ENCODE measurements around the gene DAPP1.
"Not testable (repeated sequence)": the region's sequence is repeated elsewhere in the genome, so short reads cannot be mapped to it uniquely, and the experiment has no call there.

The DAPP1 gene

GRCh38 chr4:99811117-99811516 is 5.5 kb upstream of the DAPP1 start:
- H3K27ac Mint-ChIP-seq: no peak overlapping the region
- DNase-seq: no peak

GRCh38 chr4:99811850-99812249 is 4.8 kb upstream of the DAPP1 start:
- Mint-ChIP-seq H3K4me3 (no peak overlapping the region), H3K27ac (no peak overlapping the region), H3K27me3 (peaks cover 12% of the 10 kb centered on the region), H3K4me1 (peaks cover 35% of the 10 kb centered on the region), H3K9me3 (no peaks in the 10 kb centered on the region), H3K36me3 (no peaks in the 10 kb centered on the region)
- CTCF ChIA-PET: interaction anchor here (0.7 to 5.3 kb wide), 24 partner anchors 8 to 334 kb away, joined by 3 to 90 read pairs (median 6); partner anchors contain the start of genes LAMTOR3 and TRMT10A
- peak; percentile 68 for DNase-seq

More at GRCh38 chr4:99811117-99811516, 5.5 kb upstream of the DAPP1 start:
- Mint-ChIP-seq H3K4me3 (no peak overlapping the region), H3K36me3 (no peaks in the 10 kb centered on the region), H3K4me1 (peaks cover 29% of the 10 kb centered on the region), H3K9me3 (no peaks in the 10 kb centered on the region), H3K27me3 (peaks cover 18% of the 10 kb centered on the region)
- CTCF ChIA-PET: interaction anchor here (0.7 to 5.3 kb wide), 20 partner anchors 9 to 273 kb away, joined by 3 to 90 read pairs (median 7); partner anchors contain the start of genes LAMTOR3 and TRMT10A

DNA sequence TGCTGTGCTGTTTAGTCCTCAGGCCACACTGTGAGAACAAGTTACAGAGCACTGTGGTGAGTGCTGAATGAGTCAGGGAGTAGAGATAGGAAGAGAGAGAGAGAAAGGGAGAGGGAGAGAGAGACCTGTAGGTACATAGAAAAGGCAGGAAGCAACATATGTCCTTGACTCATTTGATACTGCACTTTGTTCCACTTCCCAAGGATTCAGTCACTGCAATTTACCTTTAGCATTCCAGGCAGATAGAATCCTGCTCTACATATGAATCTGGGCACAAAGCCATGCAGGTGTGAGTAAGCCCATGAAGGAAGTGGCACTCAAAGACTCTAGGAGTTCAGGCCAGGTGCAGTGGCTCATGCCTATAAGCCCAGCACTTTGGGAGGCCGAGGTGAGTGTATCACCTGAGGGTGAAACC is 1.0 kb upstream of the DAPP1 start:
- CTCF ChIA-PET: interaction anchor here (5.0 to 5.3 kb wide), 2 partner anchors 31 to 71 kb away, joined by 20 to 90 read pairs; no protein-coding TSS in a partner anchor
- peaks cover 59% of the 10 kb centered on the region for H3K4me1 Mint-ChIP-seq
- H3K9me3 Mint-ChIP-seq: no peaks in the 10 kb centered on the region
- H3K4me3 Mint-ChIP-seq: peak overlapping the region; percentile 86
- no peak for DNase-seq
- peak overlapping the region; percentile 96 for H3K27ac Mint-ChIP-seq
- peaks cover 20% of the 10 kb centered on the region for H3K36me3 Mint-ChIP-seq
- peaks cover 3% of the 10 kb centered on the region for H3K27me3 Mint-ChIP-seq

DNA sequence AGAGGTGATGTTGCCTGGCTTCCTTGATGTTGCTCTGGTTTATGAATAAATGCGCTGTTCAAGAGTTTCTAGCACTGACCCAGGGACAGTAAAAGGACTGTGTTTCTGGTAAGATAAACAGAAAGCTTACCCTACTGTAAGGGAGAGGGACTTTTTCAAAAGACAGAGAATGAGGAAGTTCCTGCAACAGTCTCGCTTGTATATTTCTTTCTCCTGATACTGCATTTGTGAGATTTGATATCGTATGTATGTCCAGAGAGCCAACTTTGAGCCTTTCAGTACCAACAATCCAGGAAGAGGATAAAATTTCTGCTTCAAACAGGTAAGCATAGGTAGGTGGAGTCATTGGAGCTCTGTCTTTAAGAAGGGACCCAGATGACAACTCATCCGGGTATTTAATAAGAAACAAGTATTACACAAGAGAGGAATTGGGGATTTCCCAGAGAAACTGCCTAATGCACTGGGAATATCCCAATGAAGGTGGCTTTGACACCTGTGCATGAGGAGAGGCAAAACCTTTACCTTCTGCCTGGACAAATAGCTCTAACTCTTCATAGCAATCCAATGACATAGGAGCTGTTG is 773 bp downstream of the DAPP1 start:
- CTCF ChIA-PET: interaction anchor here (0.7 to 5.0 kb wide), 7 partner anchors 8 to 130 kb away, joined by 3 to 20 read pairs (median 6); partner anchors contain the start of gene DNAJB14
- H3K9me3 Mint-ChIP-seq: no peaks in the 10 kb centered on the region

GRCh38 chr4:99818661-99819060 is 2.0 kb downstream of the DAPP1 start:
- H3K9me3 Mint-ChIP-seq: no peaks in the 10 kb centered on the region
- H3K4me1 Mint-ChIP-seq: peaks cover 73% of the 10 kb centered on the region
- peaks cover 30% of the 10 kb centered on the region for H3K36me3 Mint-ChIP-seq
- CTCF ChIA-PET: interaction anchor here (1.6 kb wide), 1 partner anchor 66 kb away, joined by 7 read pairs; no protein-coding TSS in a partner anchor
- H3K27me3 Mint-ChIP-seq: no peaks in the 10 kb centered on the region
- H3K27ac Mint-ChIP-seq: no peak overlapping the region
- peak overlapping the region; percentile 86 for H3K4me3 Mint-ChIP-seq
- no peak for DNase-seq

More for the DNA sequence above, 773 bp downstream of the DAPP1 start:
- Mint-ChIP-seq H3K4me1 (peaks cover 68% of the 10 kb centered on the region), H3K4me3 (peak overlapping the region; percentile 86), H3K27me3 (no peaks in the 10 kb centered on the region), H3K36me3 (peaks cover 24% of the 10 kb centered on the region), H3K27ac (peak overlapping the region; percentile 96)
- no peak for DNase-seq

DNA sequence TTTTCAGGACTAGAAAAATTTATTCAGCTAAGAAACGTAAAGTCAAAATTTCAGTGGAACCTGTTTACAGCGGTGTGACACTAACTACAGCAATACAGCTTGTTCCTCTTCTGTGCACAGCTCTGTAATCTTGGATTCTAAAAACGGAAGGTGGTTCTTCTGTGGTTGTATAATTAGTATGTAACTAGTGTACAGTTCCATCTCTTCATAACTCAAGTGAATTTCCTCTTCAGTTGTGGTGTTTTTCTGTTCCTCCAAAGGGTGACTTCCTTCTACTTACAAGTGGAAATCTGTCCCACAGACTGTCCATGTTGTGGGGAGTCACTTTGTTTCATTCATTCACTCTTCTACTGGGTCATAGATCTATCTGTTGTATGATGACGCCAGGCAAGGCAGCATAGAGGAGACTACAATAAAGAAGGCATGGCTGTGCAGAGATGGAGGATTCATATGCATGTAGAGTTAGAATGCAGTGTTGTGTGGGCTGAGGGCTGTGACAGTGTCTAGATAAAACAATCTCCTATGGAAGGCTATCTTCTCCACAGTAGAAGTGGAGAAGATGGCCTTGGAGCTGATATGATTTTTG is 5.4 kb downstream of the DAPP1 start:
- H3K9me3 Mint-ChIP-seq: no peaks in the 10 kb centered on the region
- peak overlapping the region; percentile 72 for H3K27ac Mint-ChIP-seq
- H3K36me3 Mint-ChIP-seq: peaks cover 49% of the 10 kb centered on the region
- H3K4me3 Mint-ChIP-seq: no peak overlapping the region
- CTCF ChIA-PET: interaction anchor here (0.6 to 1.5 kb wide), 5 partner anchors 9 to 31 kb away, joined by 3 to 10 read pairs (median 3); no protein-coding TSS in a partner anchor
- DNase-seq: no peak
- peaks cover 75% of the 10 kb centered on the region for H3K4me1 Mint-ChIP-seq
- H3K27me3 Mint-ChIP-seq: no peaks in the 10 kb centered on the region

DNA sequence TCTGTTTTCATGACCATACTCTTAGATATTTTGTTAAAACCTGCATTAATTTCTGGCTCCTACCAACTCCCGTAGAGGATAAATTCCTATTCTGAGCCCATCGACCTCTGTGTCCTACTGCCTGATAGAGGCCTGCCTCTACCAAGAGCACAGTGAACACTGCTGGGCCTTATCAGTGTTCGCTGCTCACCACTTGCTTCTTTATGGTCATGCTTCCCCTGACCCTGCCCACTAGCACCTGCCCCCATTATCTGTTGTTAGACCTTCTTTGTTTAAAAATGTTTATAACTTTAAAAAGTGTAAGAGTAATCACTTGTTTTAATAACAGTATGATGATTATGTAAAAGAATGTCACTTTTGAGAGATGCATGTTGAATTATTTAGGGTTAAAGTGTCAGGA is 6.1 kb downstream of the DAPP1 start:
- no peak overlapping the region for H3K27ac Mint-ChIP-seq
- H3K9me3 Mint-ChIP-seq: no peaks in the 10 kb centered on the region
- peaks cover 74% of the 10 kb centered on the region for H3K4me1 Mint-ChIP-seq
- CTCF ChIA-PET: interaction anchor here (1.5 kb wide), 1 partner anchor 9 kb away, joined by 4 read pairs; no protein-coding TSS in a partner anchor
- H3K36me3 Mint-ChIP-seq: peaks cover 43% of the 10 kb centered on the region
- DNase-seq: no peak
- no peaks in the 10 kb centered on the region for H3K27me3 Mint-ChIP-seq
- H3K4me3 Mint-ChIP-seq: no peak overlapping the region

GRCh38 chr4:99824070-99824599 is 7.5 kb downstream of the DAPP1 start:
- Mint-ChIP-seq H3K36me3 (peaks cover 35% of the 10 kb centered on the region), H3K4me1 (peaks cover 66% of the 10 kb centered on the region), H3K4me3 (no peak overlapping the region), H3K9me3 (no peaks in the 10 kb centered on the region), H3K27ac (no peak overlapping the region), H3K27me3 (no peaks in the 10 kb centered on the region)
- DNase-seq: no peak
- CTCF ChIA-PET: no interaction called here

DNA sequence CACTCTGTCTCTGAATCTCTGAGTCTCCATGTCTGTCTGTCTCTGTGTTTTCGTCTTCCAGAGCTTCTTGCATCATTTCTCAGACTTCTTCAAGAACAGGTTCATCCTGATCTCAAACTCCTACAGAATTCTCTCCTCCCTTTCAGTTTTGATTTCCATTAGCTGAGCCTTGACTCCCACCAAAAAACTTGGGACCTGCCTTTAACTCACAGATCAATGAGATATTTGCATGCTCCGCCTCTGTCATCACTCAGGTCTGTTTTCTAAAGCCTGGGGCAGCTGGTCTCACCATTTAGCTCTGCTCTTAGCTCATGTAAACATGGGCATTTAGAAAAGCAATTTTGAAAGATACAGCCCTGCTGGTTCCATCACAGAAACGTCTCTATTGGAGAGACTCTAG is 8.6 kb downstream of the DAPP1 start:
- CTCF ChIA-PET: interaction anchor here (1.1 kb wide), 1 partner anchor 13 kb away, joined by 3 read pairs; no protein-coding TSS in a partner anchor
- peaks cover 57% of the 10 kb centered on the region for H3K4me1 Mint-ChIP-seq

GRCh38 chr4:99826016-99826415 is 9.4 kb downstream of the DAPP1 start:
- Mint-ChIP-seq H3K4me1 (peaks cover 55% of the 10 kb centered on the region), H3K27me3 (no peaks in the 10 kb centered on the region), H3K27ac (no peak overlapping the region), H3K9me3 (no peaks in the 10 kb centered on the region), H3K36me3 (peaks cover 32% of the 10 kb centered on the region), H3K4me3 (no peak overlapping the region)
- no peak for DNase-seq
- CTCF ChIA-PET: no interaction called here

More for the DNA sequence above, 8.6 kb downstream of the DAPP1 start:
- DNase-seq: no peak
- Mint-ChIP-seq H3K9me3 (no peaks in the 10 kb centered on the region), H3K27ac (peak overlapping the region; percentile 54), H3K4me3 (no peak overlapping the region), H3K27me3 (no peaks in the 10 kb centered on the region), H3K36me3 (peaks cover 29% of the 10 kb centered on the region)

- H3K27ac Mint-ChIP-seq: peak overlapping the region; percentile 12
- CTCF ChIA-PET: no interaction called here
Observed at GRCh38 chr4:99827454-99827853, 10.8 kb downstream of the DAPP1 start.

GRCh38 chr4:99827857-99828256 is 11.2 kb downstream of the DAPP1 start:
- Mint-ChIP-seq H3K36me3 (peaks cover 29% of the 10 kb centered on the region), H3K27ac (no peak overlapping the region), H3K4me3 (no peak overlapping the region), H3K4me1 (peaks cover 37% of the 10 kb centered on the region), H3K9me3 (no peaks in the 10 kb centered on the region), H3K27me3 (no peaks in the 10 kb centered on the region)
- no peak for DNase-seq
- CTCF ChIA-PET: no interaction called here

More at GRCh38 chr4:99827454-99827853, 10.8 kb downstream of the DAPP1 start:
- no peak for DNase-seq
- Mint-ChIP-seq H3K4me3 (no peak overlapping the region), H3K4me1 (peaks cover 41% of the 10 kb centered on the region), H3K27me3 (no peaks in the 10 kb centered on the region), H3K36me3 (peaks cover 32% of the 10 kb centered on the region), H3K9me3 (no peaks in the 10 kb centered on the region)

GRCh38 chr4:99828477-99828876 is 11.8 kb downstream of the DAPP1 start:
- Mint-ChIP-seq H3K36me3 (peaks cover 28% of the 10 kb centered on the region), H3K9me3 (no peaks in the 10 kb centered on the region), H3K4me3 (no peak overlapping the region), H3K27ac (no peak overlapping the region), H3K27me3 (no peaks in the 10 kb centered on the region), H3K4me1 (peaks cover 35% of the 10 kb centered on the region)
- DNase-seq: no peak
- CTCF ChIA-PET: no interaction called here

- CTCF ChIA-PET: interaction anchor here (1.0 to 1.7 kb wide), 3 partner anchors 10 to 21 kb away, joined by 4 to 6 read pairs (median 5); no protein-coding TSS in a partner anchor
- not testable (repeated sequence) for H3K4me3 Mint-ChIP-seq, H3K9me3 Mint-ChIP-seq, H3K27me3 Mint-ChIP-seq, H3K27ac Mint-ChIP-seq, DNase-seq
- Mint-ChIP-seq H3K36me3 (peaks cover 24% of the 10 kb centered on the region), H3K4me1 (peaks cover 25% of the 10 kb centered on the region)
Observed at GRCh38 chr4:99830051-99830450, 13.4 kb downstream of the DAPP1 start.

Data from activated naive CD4-positive, alpha-beta T cell treated with anti-CD3 and anti-CD28 coated beads, Interleukin-2, amount 10 ng/mL, durations not matched to agents 7 days and 5 days (primary cell).